IMR-90 (cell line): ENCODE measurements around the gene PBLD. TPM values are rescaled to one million over a fixed set of nuclear protein-coding genes. Genes with fewer than 3 reads are reported as not detected.

ENCODE experiments used
- ATAC-seq: fragments of 200-7000 bp; cut with Tn5 transposase; 2 replicates; pipeline ENCODE4 v1.9.1; 2020; ENCODE audit warnings: low read depth, mild to moderate bottlenecking, moderate library complexity
- BruUV-seq: library from RNA; stranded (reverse); fragments of 400-500 nt; replicated peaks from 2 replicates; lab custom pipeline; 2021; lab: Mats Ljungman, UMichigan
- CTCF ChIA-PET: fragments of 300-600 bp; formaldehyde crosslinking; extraction: SDS; loops from one replicate; lab custom pipeline; 2021; ENCODE audit warnings: antibody characterized with exemption; lab: Yijun Ruan, JAX
- POLR2A ChIA-PET: fragments of 300-600 bp; sonication (Branson Sonifier 250); formaldehyde crosslinking; loops from one replicate; lab custom pipeline; 2022; ENCODE audit warnings: antibody characterized with exemption; ENCODE audit not compliant: unreplicated experiment; lab: Charles Lee
- DNase-seq: peaks from one replicate; pipeline ENCODE4 v3.0.0; 2013
- H2AFZ ChIP-seq: replicated peaks from 2 replicates; pipeline ENCODE3; 2013; ENCODE audit warnings: low read length, mild to moderate bottlenecking; ENCODE audit not compliant: poor library complexity
- H2AK5ac ChIP-seq: 2 replicates; pipeline ENCODE4 v1.6.1; 2013; ENCODE audit warnings: low read depth, low read length, inconsistent platforms
- H2AK9ac ChIP-seq: replicated peaks from 2 replicates; pipeline ENCODE3; 2013; ENCODE audit warnings: mild to moderate bottlenecking, low read depth, low read length, moderate library complexity; ENCODE audit not compliant: poor library complexity
- H2BK120ac ChIP-seq: 2 replicates; pipeline ENCODE4 v1.6.1; 2013; ENCODE audit warnings: low read depth, low read length, inconsistent platforms
- H2BK15ac ChIP-seq: 3 replicates; pipeline ENCODE4 v1.6.1; 2013; ENCODE audit warnings: low read depth, low read length, inconsistent platforms
- H2BK20ac ChIP-seq: 2 replicates; pipeline ENCODE4 v1.6.1; 2013; ENCODE audit warnings: low read depth, mild to moderate bottlenecking, inconsistent platforms, low read length, moderate library complexity
- H2BK5ac ChIP-seq: 2 replicates; pipeline ENCODE4 v1.6.1; 2013; ENCODE audit warnings: mild to moderate bottlenecking, low read depth, low read length, inconsistent platforms; ENCODE audit not compliant: poor library complexity, severe bottlenecking
- H3K14ac ChIP-seq: replicated peaks from 2 replicates; pipeline ENCODE4 v1.6.1; 2013; ENCODE audit warnings: low read depth, low read length, inconsistent platforms
- H3K18ac ChIP-seq: 2 replicates; pipeline ENCODE4 v1.6.1; 2013; ENCODE audit warnings: low read depth, low read length, control low read depth
- H3K23ac ChIP-seq: 2 replicates; pipeline ENCODE4 v1.6.1; 2013; ENCODE audit warnings: low read depth, low read length, inconsistent platforms
- H3K27ac ChIP-seq: 2 replicates; pipeline ENCODE4 v1.5.1; 2013; ENCODE audit warnings: mild to moderate bottlenecking, control low read depth, low read length; ENCODE audit not compliant: insufficient read depth
- H3K27me3 ChIP-seq: 2 replicates; pipeline ENCODE4 v1.6.1; 2013; ENCODE audit warnings: low read length; ENCODE audit not compliant: control insufficient read depth, insufficient read depth
- H3K36me3 ChIP-seq: 2 replicates; pipeline ENCODE4 v1.6.1; 2013; ENCODE audit warnings: low read length, mixed read lengths; ENCODE audit not compliant: control insufficient read depth, insufficient read depth
- H3K4ac ChIP-seq: 2 replicates; pipeline ENCODE4 v1.6.1; 2013; ENCODE audit warnings: low read depth, low read length, inconsistent platforms
- H3K4me1 ChIP-seq: 2 replicates; pipeline ENCODE4 v1.6.1; 2013; ENCODE audit warnings: low read length, mixed read lengths; ENCODE audit not compliant: control insufficient read depth, insufficient read depth
- H3K4me2 ChIP-seq: 2 replicates; pipeline ENCODE4 v1.6.1; 2013; ENCODE audit warnings: low read depth, mild to moderate bottlenecking, control low read depth, low read length, moderate library complexity
- H3K4me3 ChIP-seq: 2 replicates; pipeline ENCODE4 v1.5.1; 2013; ENCODE audit warnings: low read depth, mild to moderate bottlenecking, control low read depth, low read length, moderate library complexity; ENCODE audit not compliant: insufficient read depth
- H3K56ac ChIP-seq: 2 replicates; pipeline ENCODE4 v1.6.1; 2013; ENCODE audit warnings: low read length, inconsistent platforms; ENCODE audit not compliant: insufficient read depth; ENCODE audit errors: extremely low read depth
- H3K79me1 ChIP-seq, 2 experiments: 2 replicates each; pipeline ENCODE4 v1.6.1; 2013; ENCODE audit warnings: low read length in 2 of 2, inconsistent platforms in 1 of 2, low read depth in 1 of 2
- H3K9ac ChIP-seq: 2 replicates; pipeline ENCODE4 v1.6.1; 2013; ENCODE audit warnings: low read depth, low read length, control low read depth
- H3K9me1 ChIP-seq: 2 replicates; pipeline ENCODE4 v1.6.1; 2013; ENCODE audit warnings: low read length, inconsistent platforms; ENCODE audit not compliant: insufficient read depth
- H3K9me3 ChIP-seq: 2 replicates; pipeline ENCODE4 v1.6.1; 2013; ENCODE audit warnings: low read length; ENCODE audit not compliant: control insufficient read depth, insufficient read depth
- H4K20me1 ChIP-seq: 2 replicates; pipeline ENCODE4 v1.6.1; 2013; ENCODE audit warnings: low read length, inconsistent platforms; ENCODE audit not compliant: insufficient read depth
- H4K5ac ChIP-seq: 2 replicates; pipeline ENCODE4 v1.6.1; 2013; ENCODE audit warnings: mild to moderate bottlenecking, low read depth, low read length, control low read depth
- H4K8ac ChIP-seq, 2 experiments: 2 replicates each; pipeline ENCODE4 v1.6.1; 2013; ENCODE audit warnings: low read depth in 2 of 2, low read length in 2 of 2, control low read depth in 1 of 2, inconsistent platforms in 1 of 2
- H4K91ac ChIP-seq: 2 replicates; pipeline ENCODE4 v1.6.1; 2013; ENCODE audit warnings: low read depth, low read length, inconsistent platforms; ENCODE audit not compliant: insufficient read depth
- BHLHE40 ChIP-seq: fragments of 150-350 bp; IDR thresholded peaks from 2 replicates; pipeline ENCODE4 v1.6.1; 2016; ENCODE audit warnings: mild to moderate bottlenecking, low read depth, low read length
- CEBPB ChIP-seq: IDR thresholded peaks from 2 replicates; pipeline ENCODE4 v1.6.1; 2012; ENCODE audit warnings: low read depth, low read length, improper control_type of control experiment
- CHD1 ChIP-seq: IDR thresholded peaks from 2 replicates; pipeline ENCODE4 v1.6.1; 2012; ENCODE audit warnings: low read depth, low read length, improper control_type of control experiment
- ELK1 ChIP-seq: fragments of 150-350 bp; IDR thresholded peaks from 2 replicates; pipeline ENCODE4 v1.6.1; 2016; ENCODE audit warnings: low read depth, mild to moderate bottlenecking, low read length, moderate library complexity, borderline replicate concordance
- MAZ ChIP-seq: IDR thresholded peaks from 2 replicates; pipeline ENCODE4 v1.6.1; 2012; ENCODE audit warnings: low read depth, mild to moderate bottlenecking, low read length, improper control_type of control experiment, moderate library complexity, borderline replicate concordance
- MXI1 ChIP-seq: IDR thresholded peaks from 2 replicates; pipeline ENCODE4 v1.6.1; 2012; ENCODE audit warnings: low read depth, mild to moderate bottlenecking, low read length, moderate library complexity, borderline replicate concordance
- NFE2L2 ChIP-seq: fragments of 150-350 bp; IDR thresholded peaks from 2 replicates; pipeline ENCODE4 v1.6.1; 2016; ENCODE audit warnings: low read depth, mild to moderate bottlenecking, low read length
- RCOR1 ChIP-seq: IDR thresholded peaks from 2 replicates; pipeline ENCODE4 v1.6.1; 2012; ENCODE audit warnings: mild to moderate bottlenecking, low read length, improper control_type of control experiment; ENCODE audit not compliant: insufficient replicate concordance
- RFX5 ChIP-seq: IDR thresholded peaks from 2 replicates; pipeline ENCODE4 v1.8.0; 2012; ENCODE audit warnings: low read depth, mild to moderate bottlenecking, low read length, moderate library complexity
- SMC3 ChIP-seq: fragments of 150-350 bp; IDR thresholded peaks from 2 replicates; pipeline ENCODE4 v1.6.1; 2016; ENCODE audit warnings: low read depth, mild to moderate bottlenecking, antibody characterized with exemption, low read length, moderate library complexity
- USF2 ChIP-seq: fragments of 150-350 bp; IDR thresholded peaks from 2 replicates; pipeline ENCODE4 v1.6.1; 2017; ENCODE audit warnings: mild to moderate bottlenecking, antibody characterized with exemption, low read length, low read depth
- WGBS, 2 experiments: methylation state at CpG; one replicate each; pipeline versions ENCODE4 v1.1.5 to v1.1.7; 2013; ENCODE audit warnings: missing lambda C conversion rate in 2 of 2; ENCODE audit not compliant: insufficient read length in 1 of 2; ENCODE audit errors: extremely low coverage in 2 of 2; 5-methylcytosine and 5-hydroxymethylcytosine counted together
- dilution Hi-C: fragments of 300-500 bp; cut with HindIII; formaldehyde crosslinking; loops from one replicate; pipeline ENCODE4 v1.14.3; 2018; ENCODE audit warnings: low sequenced_read_pairs; ENCODE audit not compliant: unreplicated experiment
- in situ Hi-C: fragments of 300-500 bp; cut with MboI; formaldehyde crosslinking; loops from 3 replicates; pipeline ENCODE4 v1.14.3; 2019; ENCODE audit warnings: low sequenced_read_pairs, inconsistent platforms, mixed read lengths
- intact Hi-C: fragments of 100-400 bp; cut with micrococcal nuclease; formaldehyde crosslinking; loops from 2 replicates; pipeline ENCODE4 v1.10.0; 2022
- polyA plus RNA-seq, 3 experiments: library from polyadenylated mRNA; depleted of rRNA; stranded (reverse); fragments of >200 nt; gene quantifications; 2 replicates each; pipeline ENCODE4 v1.2.3, GENCODE V29; 2012; ENCODE audit warnings: low replicate concordance in 1 of 3
- total RNA-seq: library from RNA; depleted of rRNA; stranded (reverse); fragments of >200 nt; gene quantifications from 2 replicates; pipeline ENCODE4 v1.2.3, GENCODE V29; 2012

Gene PBLD
- total and polyA plus RNA-seq, 2 of the 4 experiments (the other 2 are of a cell fraction) = 3.3 to 5.7 TPM

DNA sequence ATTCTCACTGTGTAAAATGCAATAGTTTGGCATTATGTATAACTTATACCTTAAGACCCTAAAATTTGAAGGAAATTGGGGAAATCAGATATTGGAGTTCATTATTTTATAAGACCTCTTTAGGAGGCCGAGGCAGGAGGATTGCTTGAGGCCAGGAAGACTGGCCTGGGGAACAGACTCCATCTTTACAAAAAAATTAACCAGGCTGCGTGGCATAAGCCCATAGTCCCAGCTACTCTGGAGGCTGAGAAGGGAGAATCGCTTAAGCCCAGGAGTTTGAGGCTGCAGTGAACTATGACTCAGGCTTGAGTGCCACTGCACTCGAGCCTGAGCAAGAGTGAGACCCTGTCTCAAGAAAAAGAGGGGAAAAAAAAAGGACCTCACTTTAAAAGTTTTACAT is 14.0 kb upstream of the PBLD start:
- Histone ChIP-seq H4K91ac (no peak overlapping the region), H2BK15ac (no peak overlapping the region), H3K9me1 (no peaks in the 10 kb centered on the region), H4K20me1 (peaks cover 8% of the 10 kb centered on the region), H3K4me3 (no peak overlapping the region), H2AFZ (no peak overlapping the region), H3K4me1 (no peaks in the 10 kb centered on the region), H4K8ac (no peak overlapping the region), H2BK5ac (no peak overlapping the region), H2AK9ac (no peak overlapping the region), H3K27me3 (no peaks in the 10 kb centered on the region), H3K18ac (no peak overlapping the region), H3K4ac (no peak overlapping the region), H3K79me1 (peaks cover 9 to 11% of the 10 kb centered on the region in 2 experiments; a peak in 3 of 4 replicates), H3K14ac (no peak overlapping the region), H3K27ac (no peak overlapping the region), H3K9ac (no peak overlapping the region), H2AK5ac (no peak overlapping the region), H3K23ac (no peak overlapping the region), H3K9me3 (no peaks in the 10 kb centered on the region), H3K4me2 (no peak overlapping the region), H3K56ac (no peak overlapping the region), H3K36me3 (peaks cover 26% of the 10 kb centered on the region), H2BK20ac (no peak overlapping the region), H4K5ac (no peak overlapping the region), H2BK120ac (no peak overlapping the region)
- no CpG with 5 or more reads among the region's 4 CpGs for WGBS, 2 experiments
- no peak for ATAC-seq
- ChIA-PET POLR2A (no interaction called here), CTCF (no interaction called here)
- TF ChIP-seq MAZ (no peak), ELK1 (no peak), CHD1 (no peak), RCOR1 (no peak), CEBPB (no peak), BHLHE40 (no peak), MXI1 (no peak), NFE2L2 (no peak), SMC3 (no peak), RFX5 (no peak), USF2 (no peak)
- in situ Hi-C loops (no loop called here), intact Hi-C loops (loop anchor here (10.0 kb wide), 1 partner anchor 398 kb away; no protein-coding TSS in a partner anchor), dilution Hi-C loops (no loop called here)
- BruUV-seq = no TSS peak
- DNase-seq = no peak
